GM12875 (cell line): ENCODE data around the gene GYPC.

Experiments
- H3K4me3 ChIP-seq: one replicate; pipeline ENCODE4 v1.5.1; 2011; ENCODE audit warnings: low read depth, low read length, control low read depth
- CTCF ChIP-seq: IDR thresholded peaks from 2 replicates; pipeline ENCODE4 v1.5.1; 2011; ENCODE audit warnings: low read depth, mild to moderate bottlenecking, control low read depth, inconsistent platforms, low read length, moderate library complexity, borderline replicate concordance; ENCODE audit not compliant: insufficient read depth

GYPC gene

DNA sequence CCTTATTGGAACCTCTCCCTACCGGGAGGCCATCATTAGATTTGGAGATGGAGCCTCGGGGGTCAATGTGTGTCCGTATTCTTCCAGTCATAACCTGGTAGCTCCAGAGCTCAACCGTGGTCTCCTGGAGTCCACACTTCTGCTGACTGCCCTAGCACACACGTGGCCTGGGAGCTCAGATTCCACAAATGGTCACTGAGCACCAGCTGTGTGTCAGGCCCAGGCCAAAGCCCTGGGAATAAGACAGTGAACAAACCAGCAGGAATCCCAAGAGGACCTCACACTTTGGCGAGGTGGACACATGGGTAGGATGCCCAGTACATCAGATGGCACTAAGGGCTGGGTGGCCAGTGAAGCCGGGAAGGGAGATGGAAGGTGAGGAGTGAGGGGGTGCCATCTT, 15.5 kb downstream of the GYPC start:
- no peak for TF ChIP-seq CTCF

DNA sequence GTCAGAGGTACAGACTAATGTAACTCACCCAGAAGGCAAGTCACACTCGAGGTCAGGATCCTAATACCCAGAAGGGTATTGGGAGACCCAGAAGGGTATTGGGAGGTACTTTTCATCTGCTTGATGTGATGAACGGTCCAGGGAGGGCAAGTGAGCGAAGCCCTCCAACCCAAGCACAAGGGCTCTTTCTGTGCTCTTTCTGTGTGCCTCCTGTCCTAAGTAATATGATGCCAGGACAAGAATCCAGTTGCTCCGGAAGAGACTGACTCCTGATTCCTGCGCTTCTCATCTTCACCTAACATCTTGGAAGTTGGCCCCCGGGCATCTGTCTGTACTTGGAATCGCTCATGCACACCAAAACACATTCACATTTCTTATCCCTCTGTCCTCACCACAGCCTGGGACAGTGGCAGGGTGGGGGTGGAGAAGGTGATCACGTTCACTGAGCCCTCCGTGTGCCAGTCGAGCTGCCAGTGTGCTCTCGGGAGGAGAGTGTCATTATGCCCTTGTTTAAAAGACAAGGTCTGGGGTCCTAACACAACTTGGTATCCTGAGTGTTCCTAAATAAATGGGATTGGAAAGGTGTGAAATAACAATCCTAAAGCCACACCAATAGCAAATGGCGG, 17.1 kb downstream of the GYPC start:
- no peak for TF ChIP-seq CTCF
- no peak overlapping the region for H3K4me3 ChIP-seq

More for the DNA sequence above, 15.5 kb downstream of the GYPC start:
- no peak overlapping the region for H3K4me3 ChIP-seq

DNA sequence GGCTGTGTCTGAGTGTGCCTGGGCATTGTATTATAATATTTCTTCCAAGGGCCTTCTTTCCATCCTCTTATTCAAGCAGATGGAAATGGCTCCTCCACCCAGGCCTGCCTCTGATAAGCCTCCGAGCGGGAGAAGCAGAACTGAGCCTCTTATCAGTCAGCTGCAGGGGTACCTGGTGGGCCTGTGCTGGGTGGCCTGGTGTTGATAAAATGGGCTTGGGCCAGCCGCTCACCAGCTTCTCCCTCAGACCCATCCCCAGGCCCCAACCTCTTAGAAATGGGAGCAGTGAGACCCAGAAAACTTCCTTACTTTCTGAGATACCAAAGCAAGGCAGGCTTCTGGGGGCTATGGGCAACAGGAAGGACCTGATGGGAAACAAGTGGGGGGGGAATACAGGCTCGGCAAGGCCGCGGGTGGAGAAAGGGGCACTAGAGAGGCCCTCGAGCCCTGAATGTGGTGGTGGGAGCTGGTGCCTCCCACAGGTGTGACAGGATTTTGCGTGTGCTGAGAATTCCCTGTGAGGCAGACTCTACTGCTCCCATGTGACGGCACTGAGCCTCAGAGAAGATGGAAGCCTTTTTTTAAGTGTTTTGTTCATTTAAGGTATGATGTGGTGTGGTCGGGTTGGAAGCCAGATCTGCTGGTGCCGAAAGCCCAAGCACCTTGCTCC, 18.3 kb downstream of the GYPC start:
- no peak for TF ChIP-seq CTCF
- H3K4me3 ChIP-seq: no peak overlapping the region

GRCh38 chr2:126675637-126676036, 19.7 kb downstream of the GYPC start:
- H3K4me3 ChIP-seq: no peak overlapping the region
- TF ChIP-seq CTCF: no peak

- no peak overlapping the region for H3K4me3 ChIP-seq
- no peak for TF ChIP-seq CTCF
Observed at GRCh38 chr2:126676221-126677175, 20.5 kb downstream of the GYPC start.

- H3K4me3 ChIP-seq: no peak overlapping the region
- TF ChIP-seq CTCF: no peak
Observed at GRCh38 chr2:126677176-126677538, 21.2 kb downstream of the GYPC start.
